WTC11 (cell line): ENCODE measurements around the gene EPHA4. TPM values are rescaled to one million over a fixed set of nuclear protein-coding genes. Genes with fewer than 3 reads are reported as not detected.

Experiments
- ATAC-seq: fragments of 200-7000 bp; cut with Tn5 transposase; 2 replicates; pipeline ENCODE4 v1.10.0; 2021; ENCODE audit warnings: mild to moderate bottlenecking, moderate library complexity
- CTCF ChIA-PET: fragments of 300-600 bp; sonication (Branson Sonifier 250); formaldehyde crosslinking; loops from one replicate; lab custom pipeline; 2021; ENCODE audit warnings: antibody characterized with exemption; lab: Charles Lee
- POLR2A ChIA-PET: fragments of 350-600 bp; sonication (Branson Sonifier 250); formaldehyde crosslinking; loops from one replicate; lab custom pipeline; 2021; ENCODE audit warnings: antibody characterized with exemption; lab: Charles Lee
- DNase-seq: peaks from one replicate; pipeline ENCODE4 v3.0.0; 2021; ENCODE audit warnings: low spot score
- H3K27ac Mint-ChIP-seq: 2 replicates; pipeline ENCODE4 v1.8.0; 2021; ENCODE audit warnings: mixed read lengths
- H3K27me3 Mint-ChIP-seq: 2 replicates; pipeline ENCODE4 v1.8.0; 2021; ENCODE audit warnings: low read depth, mild to moderate bottlenecking, moderate library complexity, mixed read lengths
- H3K36me3 Mint-ChIP-seq: 2 replicates; pipeline ENCODE4 v1.8.0; 2021; ENCODE audit warnings: mixed read lengths
- H3K4me1 Mint-ChIP-seq: 2 replicates; pipeline ENCODE4 v1.8.0; 2022; ENCODE audit warnings: mixed read lengths
- H3K4me3 Mint-ChIP-seq: 2 replicates; pipeline ENCODE4 v1.8.0; 2021; ENCODE audit warnings: mild to moderate bottlenecking, moderate library complexity, mixed read lengths
- H3K9me3 Mint-ChIP-seq: 2 replicates; pipeline ENCODE4 v1.8.0; 2021; ENCODE audit warnings: mixed read lengths
- CBFB ChIP-seq: sonication (generic); formaldehyde crosslinking; IDR thresholded peaks from 2 replicates; pipeline ENCODE4 v1.8.1; 2022; ENCODE audit warnings: mild to moderate bottlenecking, low read depth, missing genetic modification reagents
- CREM ChIP-seq: sonication (generic); formaldehyde crosslinking; IDR thresholded peaks from 2 replicates; pipeline ENCODE4 v1.8.1; 2022; ENCODE audit warnings: mild to moderate bottlenecking, missing genetic modification reagents, moderate library complexity
- E2F5 ChIP-seq: sonication (generic); formaldehyde crosslinking; IDR thresholded peaks from 2 replicates; pipeline ENCODE4 v1.8.1; 2022; ENCODE audit warnings: mild to moderate bottlenecking, moderate library complexity, missing genetic modification reagents
- ELF4 ChIP-seq: sonication (generic); formaldehyde crosslinking; IDR thresholded peaks from 2 replicates; pipeline ENCODE4 v1.8.1; 2022; ENCODE audit warnings: low read depth, mild to moderate bottlenecking, moderate library complexity, missing genetic modification reagents
- ESRRA ChIP-seq: sonication (generic); formaldehyde crosslinking; IDR thresholded peaks from 2 replicates; pipeline ENCODE4 v1.8.1; 2022; ENCODE audit warnings: mild to moderate bottlenecking, missing genetic modification reagents, borderline replicate concordance
- IRF2 ChIP-seq: sonication (generic); formaldehyde crosslinking; IDR thresholded peaks from 2 replicates; pipeline ENCODE4 v1.8.0; 2022; ENCODE audit warnings: low read depth, missing genetic modification reagents, borderline replicate concordance
- MAX ChIP-seq: sonication (generic); formaldehyde crosslinking; IDR thresholded peaks from 2 replicates; pipeline ENCODE4 v1.8.0; 2022; ENCODE audit warnings: mild to moderate bottlenecking, missing genetic modification reagents
- MLX ChIP-seq: sonication (generic); formaldehyde crosslinking; IDR thresholded peaks from 2 replicates; pipeline ENCODE4 v1.8.1; 2023; ENCODE audit warnings: mild to moderate bottlenecking, missing genetic modification reagents, moderate library complexity
- NFYB ChIP-seq: sonication (generic); formaldehyde crosslinking; conservative IDR thresholded peaks from 2 replicates; pipeline ENCODE4 v1.8.0; 2022; ENCODE audit warnings: low read depth, missing genetic modification reagents
- NR3C1 ChIP-seq: sonication (generic); formaldehyde crosslinking; conservative IDR thresholded peaks from 2 replicates; pipeline ENCODE4 v1.8.1; 2023; ENCODE audit warnings: low read depth, mild to moderate bottlenecking, missing genetic modification reagents
- SMAD4 ChIP-seq: sonication (generic); formaldehyde crosslinking; IDR thresholded peaks from 2 replicates; pipeline ENCODE4 v1.8.0; 2022; ENCODE audit warnings: mild to moderate bottlenecking, missing genetic modification reagents
- STAT6 ChIP-seq: sonication (generic); formaldehyde crosslinking; conservative IDR thresholded peaks from 2 replicates; pipeline ENCODE4 v1.8.1; 2023; ENCODE audit warnings: mild to moderate bottlenecking, low read depth, missing genetic modification reagents, moderate library complexity
- ZBTB43 ChIP-seq: sonication (generic); formaldehyde crosslinking; IDR thresholded peaks from 2 replicates; pipeline ENCODE4 v1.8.1; 2023; ENCODE audit warnings: mild to moderate bottlenecking, missing genetic modification reagents
- ZNF121 ChIP-seq: sonication (generic); formaldehyde crosslinking; IDR thresholded peaks from 2 replicates; pipeline ENCODE4 v1.8.0; 2023; ENCODE audit warnings: missing genetic modification reagents
- ZNF396 ChIP-seq: fragments of 250-450 bp; sonication (Bioruptor Pico); IDR thresholded peaks from 2 replicates; pipeline ENCODE4 v1.8.0; 2021; ENCODE audit warnings: mild to moderate bottlenecking, moderate library complexity, borderline replicate concordance
- ZSCAN18 ChIP-seq: fragments of 250-450 bp; sonication (Bioruptor Pico); IDR thresholded peaks from 2 replicates; pipeline ENCODE4 v2.1.2; 2022; ENCODE audit warnings: mild to moderate bottlenecking, moderate library complexity
- total RNA-seq: library from RNA; stranded (reverse); gene quantifications from 3 replicates; pipeline ENCODE4 v1.2.3, GENCODE V29; 2021
- TF ChIP-seq, protein P1 (sequence below): sonication (generic); formaldehyde crosslinking; IDR thresholded peaks from 2 replicates; pipeline ENCODE4 v1.8.1; 2022; ENCODE audit warnings: low read depth, mild to moderate bottlenecking, moderate library complexity, missing genetic modification reagents, borderline replicate concordance
- TF ChIP-seq, protein P2 (sequence below): sonication (generic); formaldehyde crosslinking; IDR thresholded peaks from 2 replicates; pipeline ENCODE4 v1.8.1; 2022; ENCODE audit warnings: missing genetic modification reagents, borderline replicate concordance

EPHA4 gene
- total RNA-seq, 1 experiment from 2014 or later, result 11.0 TPM

DNA sequence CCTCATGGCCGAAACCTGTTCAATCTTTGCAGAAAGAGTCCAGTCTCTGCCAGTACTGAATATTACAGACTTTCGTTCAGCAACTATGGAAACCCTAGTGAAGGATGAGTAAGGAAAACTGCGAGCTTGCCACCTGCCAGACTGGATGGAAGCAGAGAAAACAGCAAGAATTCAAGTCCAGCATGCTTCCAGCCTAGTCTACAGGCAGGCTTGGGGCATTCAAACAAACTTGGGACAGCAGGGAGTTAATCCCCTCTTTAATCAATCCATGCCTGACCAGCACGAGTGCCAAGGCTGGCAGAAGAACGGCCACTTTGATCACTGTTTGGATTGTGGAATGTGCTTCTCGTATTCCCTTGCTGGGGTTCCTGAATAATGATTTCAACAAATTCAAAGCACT is 145.2 kb downstream of the EPHA4 start:
- ATAC-seq, result peak; percentile 44; the same call in 1 of the 2 replicates
- DNase-seq, result no peak
- no peaks in the 10 kb centered on the region for H3K27me3 Mint-ChIP-seq
- no peaks in the 10 kb centered on the region for H3K9me3 Mint-ChIP-seq
- no peaks in the 10 kb centered on the region for H3K4me1 Mint-ChIP-seq
- TF ChIP-seq, protein P1, sequence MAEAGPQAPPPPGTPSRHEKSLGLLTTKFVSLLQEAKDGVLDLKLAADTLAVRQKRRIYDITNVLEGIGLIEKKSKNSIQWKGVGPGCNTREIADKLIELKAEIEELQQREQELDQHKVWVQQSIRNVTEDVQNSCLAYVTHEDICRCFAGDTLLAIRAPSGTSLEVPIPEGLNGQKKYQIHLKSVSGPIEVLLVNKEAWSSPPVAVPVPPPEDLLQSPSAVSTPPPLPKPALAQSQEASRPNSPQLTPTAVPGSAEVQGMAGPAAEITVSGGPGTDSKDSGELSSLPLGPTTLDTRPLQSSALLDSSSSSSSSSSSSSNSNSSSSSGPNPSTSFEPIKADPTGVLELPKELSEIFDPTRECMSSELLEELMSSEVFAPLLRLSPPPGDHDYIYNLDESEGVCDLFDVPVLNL (CRISPR knock-in tag), result no peak
- TF ChIP-seq ELF4 (CRISPR knock-in tag) (no peak), NFYB (CRISPR knock-in tag) (no peak), CREM (no peak), ESRRA (no peak), CBFB (CRISPR knock-in tag) (no peak), SMAD4 (CRISPR knock-in tag) (no peak), ZBTB43 (CRISPR knock-in tag) (no peak), IRF2 (CRISPR knock-in tag) (no peak), E2F5 (no peak)
- no peaks in the 10 kb centered on the region for H3K36me3 Mint-ChIP-seq
- no peak overlapping the region for H3K27ac Mint-ChIP-seq
- no peak overlapping the region for H3K4me3 Mint-ChIP-seq
- POLR2A ChIA-PET, result no interaction called here
- CTCF ChIA-PET, result interaction anchor here (1.1 kb wide), 1 partner anchor 54 kb away, joined by 3 read pairs; no protein-coding TSS in a partner anchor

- H3K4me3 Mint-ChIP-seq, result no peak overlapping the region
- H3K9me3 Mint-ChIP-seq, result no peaks in the 10 kb centered on the region
- CTCF ChIA-PET, result interaction anchor here (1.1 kb wide), 1 partner anchor 53 kb away, joined by 3 read pairs; no protein-coding TSS in a partner anchor
- no peaks in the 10 kb centered on the region for H3K4me1 Mint-ChIP-seq
- no peak for TF ChIP-seq ZBTB43 (CRISPR knock-in tag)
- no peak for TF ChIP-seq ZNF396 (CRISPR knock-in tag)
- TF ChIP-seq STAT6 (CRISPR knock-in tag), result no peak
- TF ChIP-seq ZNF121 (CRISPR knock-in tag), result no peak
- no peak for TF ChIP-seq CBFB (CRISPR knock-in tag)
- TF ChIP-seq, protein P2, sequence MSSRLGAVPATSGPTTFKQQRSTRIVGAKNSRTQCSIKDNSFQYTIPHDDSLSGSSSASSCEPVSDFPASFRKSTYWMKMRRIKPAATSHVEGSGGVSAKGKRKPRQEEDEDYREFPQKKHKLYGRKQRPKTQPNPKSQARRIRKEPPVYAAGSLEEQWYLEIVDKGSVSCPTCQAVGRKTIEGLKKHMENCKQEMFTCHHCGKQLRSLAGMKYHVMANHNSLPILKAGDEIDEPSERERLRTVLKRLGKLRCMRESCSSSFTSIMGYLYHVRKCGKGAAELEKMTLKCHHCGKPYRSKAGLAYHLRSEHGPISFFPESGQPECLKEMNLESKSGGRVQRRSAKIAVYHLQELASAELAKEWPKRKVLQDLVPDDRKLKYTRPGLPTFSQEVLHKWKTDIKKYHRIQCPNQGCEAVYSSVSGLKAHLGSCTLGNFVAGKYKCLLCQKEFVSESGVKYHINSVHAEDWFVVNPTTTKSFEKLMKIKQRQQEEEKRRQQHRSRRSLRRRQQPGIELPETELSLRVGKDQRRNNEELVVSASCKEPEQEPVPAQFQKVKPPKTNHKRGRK, result no peak
- TF ChIP-seq NR3C1 (CRISPR knock-in tag), result no peak
- no peak for TF ChIP-seq MLX
- TF ChIP-seq MAX (CRISPR knock-in tag), result no peak
- no peak for TF ChIP-seq ZSCAN18
- TF ChIP-seq, all 79 proteins: peak for 0
- no peaks in the 10 kb centered on the region for H3K27me3 Mint-ChIP-seq
- ATAC-seq (no peak), DNase-seq (no peak)
- H3K27ac Mint-ChIP-seq, result no peak overlapping the region
- H3K36me3 Mint-ChIP-seq, result no peaks in the 10 kb centered on the region
- POLR2A ChIA-PET, result no interaction called here
These were observed 146.2 kb downstream of the EPHA4 start for GRCh38 chr2:221425891-221426290.
